HEK293 (cell line): ENCODE results near the gene FLCN.

Experiments
- CTCF ChIA-PET: fragments of 350-600 bp; formaldehyde crosslinking; extraction: SDS; loops from one replicate; lab custom pipeline; 2021; ENCODE audit warnings: antibody characterized with exemption; lab: Yijun Ruan, JAX
- POLR2A ChIA-PET: fragments of 300-600 bp; formaldehyde crosslinking; extraction: SDS; loops from one replicate; lab custom pipeline; 2020; ENCODE audit warnings: antibody characterized with exemption, inconsistent platforms; lab: Yijun Ruan, JAX
- H3K27ac ChIP-seq: fragments of 200-500 bp; sonication (Bioruptor generic); 2 replicates; pipeline ENCODE4 v1.5.1; 2014; ENCODE audit warnings: low read depth, low read length, control low read depth, inconsistent platforms; ENCODE audit errors: extremely low read depth
- H3K36me3 ChIP-seq, 2 experiments: fragments of 200-500 bp in 1 of 2; sonication (Bioruptor generic) in 1 of 2; 1 replicate in 1 of 2; 2 replicates in 1 of 2; pipeline ENCODE4 v1.5.1; 2014 to 2017; ENCODE audit warnings: inconsistent platforms in 2 of 2, low read length in 2 of 2; ENCODE audit not compliant: control insufficient read depth in 2 of 2, insufficient read depth in 1 of 2
- H3K4me1 ChIP-seq: fragments of 200-500 bp; sonication (Bioruptor generic); 2 replicates; pipeline ENCODE4 v1.5.1; 2014; ENCODE audit warnings: mild to moderate bottlenecking, low read length, inconsistent platforms; ENCODE audit not compliant: control insufficient read depth, insufficient read depth
- H3K4me3 ChIP-seq: 2 replicates; pipeline ENCODE4 v1.5.1; 2011; ENCODE audit warnings: low read depth, mild to moderate bottlenecking, control low read depth, low read length, moderate library complexity
- H3K9me3 ChIP-seq: fragments of 200-500 bp; sonication (Bioruptor generic); 2 replicates; pipeline ENCODE4 v1.5.1; 2014; ENCODE audit warnings: low read depth, low read length, inconsistent platforms; ENCODE audit not compliant: control insufficient read depth, insufficient read depth
- BCL11B ChIP-seq: fragments of 450-650 bp; formaldehyde crosslinking; IDR thresholded peaks from 2 replicates; pipeline ENCODE4 v1.5.1; 2016; ENCODE audit warnings: low read depth, missing biosample characterization, missing genetic modification characterization
- EGR2 ChIP-seq: fragments of 450-650 bp; formaldehyde crosslinking; IDR thresholded peaks from 2 replicates; pipeline ENCODE4 v1.5.1; 2016; ENCODE audit warnings: low read depth, missing biosample characterization, missing genetic modification characterization
- GFI1B ChIP-seq: fragments of 450-650 bp; formaldehyde crosslinking; IDR thresholded peaks from 2 replicates; pipeline ENCODE4 v1.5.1; 2016; ENCODE audit warnings: missing biosample characterization, missing genetic modification characterization
- GLI2 ChIP-seq: fragments of 450-650 bp; formaldehyde crosslinking; IDR thresholded peaks from 2 replicates; pipeline ENCODE4; 2017; ENCODE audit warnings: missing biosample characterization, missing genetic modification characterization, low read depth, borderline replicate concordance
- GLIS1 ChIP-seq: fragments of 450-650 bp; formaldehyde crosslinking; IDR thresholded peaks from 2 replicates; pipeline ENCODE4 v1.5.1; 2016; ENCODE audit warnings: missing biosample characterization, missing genetic modification characterization
- KLF9 ChIP-seq: fragments of 450-650 bp; formaldehyde crosslinking; IDR thresholded peaks from 2 replicates; pipeline ENCODE4 v1.5.1; 2016; ENCODE audit warnings: missing biosample characterization, missing genetic modification characterization, low read depth
- PATZ1 ChIP-seq: fragments of 450-650 bp; formaldehyde crosslinking; IDR thresholded peaks from 2 replicates; pipeline ENCODE4 v1.5.1; 2016; ENCODE audit warnings: missing biosample characterization, missing genetic modification characterization
- REPIN1 ChIP-seq: fragments of 450-650 bp; formaldehyde crosslinking; IDR thresholded peaks from 2 replicates; pipeline ENCODE4 v1.5.1; 2017; ENCODE audit warnings: missing biosample characterization, missing genetic modification characterization, low read depth
- SCRT2 ChIP-seq: fragments of 450-650 bp; formaldehyde crosslinking; IDR thresholded peaks from 2 replicates; pipeline ENCODE4 v1.5.1; 2016; ENCODE audit warnings: missing biosample characterization, missing genetic modification characterization
- ZBTB1 ChIP-seq: fragments of 450-650 bp; formaldehyde crosslinking; IDR thresholded peaks from 2 replicates; pipeline ENCODE4 v1.5.1; 2016; ENCODE audit warnings: missing biosample characterization, missing genetic modification characterization
- ZBTB11 ChIP-seq: fragments of 450-650 bp; formaldehyde crosslinking; conservative IDR thresholded peaks from 2 replicates; pipeline ENCODE4 v1.5.1; 2016; ENCODE audit warnings: low read depth, missing biosample characterization, missing genetic modification characterization
- ZBTB48 ChIP-seq: fragments of 450-650 bp; formaldehyde crosslinking; IDR thresholded peaks from 2 replicates; pipeline ENCODE4 v1.5.1; 2016; ENCODE audit warnings: missing biosample characterization, missing genetic modification characterization
- ZFHX2 ChIP-seq: fragments of 450-650 bp; formaldehyde crosslinking; conservative IDR thresholded peaks from 2 replicates; pipeline ENCODE4 v1.5.1; 2016; ENCODE audit warnings: missing biosample characterization, missing genetic modification characterization
- ZNF112 ChIP-seq: fragments of 450-650 bp; formaldehyde crosslinking; IDR thresholded peaks from 2 replicates; pipeline ENCODE4 v1.5.0; 2017; ENCODE audit warnings: missing biosample characterization, missing genetic modification characterization
- ZNF280D ChIP-seq: fragments of 450-650 bp; formaldehyde crosslinking; IDR thresholded peaks from 2 replicates; pipeline ENCODE4 v1.5.1; 2016; ENCODE audit warnings: missing biosample characterization, missing genetic modification characterization
- ZNF341 ChIP-seq: fragments of 450-650 bp; formaldehyde crosslinking; IDR thresholded peaks from 2 replicates; pipeline ENCODE4; 2016; ENCODE audit warnings: low read depth, missing biosample characterization, missing genetic modification characterization
- ZNF391 ChIP-seq: fragments of 450-650 bp; formaldehyde crosslinking; IDR thresholded peaks from 2 replicates; pipeline ENCODE4 v1.5.1; 2016; ENCODE audit warnings: low read depth, missing biosample characterization, missing genetic modification characterization, borderline replicate concordance
- ZNF398 ChIP-seq: fragments of 450-650 bp; formaldehyde crosslinking; IDR thresholded peaks from 2 replicates; pipeline ENCODE4 v1.5.1; 2017; ENCODE audit warnings: missing biosample characterization, missing genetic modification characterization
- ZNF416 ChIP-seq: fragments of 450-650 bp; formaldehyde crosslinking; IDR thresholded peaks from 2 replicates; pipeline ENCODE4 v1.5.1; 2016; ENCODE audit warnings: missing biosample characterization, missing genetic modification characterization
- ZNF473 ChIP-seq: fragments of 450-650 bp; formaldehyde crosslinking; IDR thresholded peaks from 2 replicates; pipeline ENCODE4 v1.5.1; 2017; ENCODE audit warnings: missing biosample characterization, missing genetic modification characterization
- ZNF48 ChIP-seq: fragments of 450-650 bp; formaldehyde crosslinking; IDR thresholded peaks from 2 replicates; pipeline ENCODE4 v1.5.1; 2016; ENCODE audit warnings: missing biosample characterization, missing genetic modification characterization
- ZNF645 ChIP-seq: fragments of 450-650 bp; formaldehyde crosslinking; IDR thresholded peaks from 2 replicates; pipeline ENCODE4; 2016; ENCODE audit warnings: missing biosample characterization, missing genetic modification characterization
- ZSCAN18 ChIP-seq: fragments of 450-650 bp; formaldehyde crosslinking; IDR thresholded peaks from 2 replicates; pipeline ENCODE4 v1.5.1; 2016; ENCODE audit warnings: missing biosample characterization, missing genetic modification characterization
- ZSCAN4 ChIP-seq: fragments of 450-650 bp; formaldehyde crosslinking; IDR thresholded peaks from 2 replicates; pipeline ENCODE4 v1.5.1; 2017; ENCODE audit warnings: missing biosample characterization, missing genetic modification characterization
- ZXDB ChIP-seq: fragments of 450-650 bp; formaldehyde crosslinking; IDR thresholded peaks from 2 replicates; pipeline ENCODE4 v1.5.1; 2016; ENCODE audit warnings: missing biosample characterization, missing genetic modification characterization

FLCN gene

GRCh38 chr17:17186051-17186450 is 50.9 kb downstream of the FLCN start:
- Histone ChIP-seq H3K4me3 (no peak overlapping the region), H3K9me3 (no peaks in the 10 kb centered on the region), H3K4me1 (no peaks in the 10 kb centered on the region), H3K36me3 (peaks cover 11 to 76% of the 10 kb centered on the region in 2 experiments), H3K27ac (no peak overlapping the region)
- POLR2A ChIA-PET: no interaction called here
- CTCF ChIA-PET: interaction anchor here (0.9 kb wide), 1 partner anchor 14 kb away, joined by 4 read pairs; no protein-coding TSS in a partner anchor
- no peak for TF ChIP-seq GLI2 (tag by site-specific recombination)
- peak; percentile 80 for TF ChIP-seq ZFHX2 (tag by site-specific recombination)
- TF ChIP-seq REPIN1: no peak
- TF ChIP-seq ZNF112 (tag by site-specific recombination): no peak
- no peak for TF ChIP-seq BCL11B (tag by site-specific recombination)
- TF ChIP-seq SCRT2 (tag by site-specific recombination): peak; percentile 79
- no peak for TF ChIP-seq ZSCAN4 (tag by site-specific recombination)
- TF ChIP-seq ZNF341 (tag by site-specific recombination): no peak
- no peak for TF ChIP-seq GFI1B (tag by site-specific recombination)
- TF ChIP-seq ZNF645 (tag by site-specific recombination): no peak
- TF ChIP-seq ZNF473 (tag by site-specific recombination): no peak
- no peak for TF ChIP-seq ZNF416
- TF ChIP-seq ZBTB1: no peak
- TF ChIP-seq ZNF48: no peak
- no peak for TF ChIP-seq ZBTB11
- TF ChIP-seq EGR2 (tag by site-specific recombination): 0 out of 2 replicates have a peak, but pooled peaks have one; percentile 16
- no peak for TF ChIP-seq ZSCAN18 (tag by site-specific recombination)
- TF ChIP-seq ZXDB: no peak
- no peak for TF ChIP-seq PATZ1 (tag by site-specific recombination)
- no peak for TF ChIP-seq KLF9 (tag by site-specific recombination)
- TF ChIP-seq ZBTB48 (tag by site-specific recombination): no peak
- TF ChIP-seq ZNF398 (tag by site-specific recombination): no peak
- no peak for TF ChIP-seq ZNF391 (tag by site-specific recombination)
- TF ChIP-seq ZNF280D (tag by site-specific recombination): no peak
- TF ChIP-seq GLIS1 (tag by site-specific recombination): no peak
